Measurements from ENCODE around the gene ARHGEF37. TPM values are rescaled to one million over a fixed set of nuclear protein-coding genes. Genes with fewer than 3 reads are reported as not detected.

Gene ARHGEF37
- total and polyA plus RNA-seq, 9 of the 15 experiments (the other 6 are each of a cell fraction or from before 2014, with no cell fraction given), result 0.01 to 0.27 (median 0.05) TPM

- TF ChIP-seq NCOA4 (IDR thresholded peaks at IDR 0.05; ENCODE audit: partially characterized antibody), result no peak
- 0 out of 3 replicates have a peak, but pooled peaks of 1 of the 2 experiments have one; percentile 4 for TF ChIP-seq CBX3 (IDR thresholded peaks at IDR 0.05; ENCODE audit: borderline replicate concordance in 1 of 2, low read length in 2 of 2)
- TF ChIP-seq FOSL1 (tag; conservative IDR thresholded peaks at IDR 0.05), result peak; percentile 31; the same call in 1 of the 2 replicates
- no peak for TF ChIP-seq POLR3A (IDR thresholded peaks at IDR 0.05; ENCODE audit: borderline replicate concordance, extremely low read depth, insufficient read depth, insufficient read length)
- TF ChIP-seq ATF3 (IDR thresholded peaks at IDR 0.05), result 0 out of 2 replicates have a peak, but pooled peaks have one; percentile 14
- no peak for TF ChIP-seq ATF3 (CRISPR knock-in tag; conservative IDR thresholded peaks at IDR 0.05)
- TF ChIP-seq COPS2 (conservative IDR thresholded peaks at IDR 0.05), result no peak
- no peak for TF ChIP-seq ZNF589 (CRISPR knock-in tag; IDR thresholded peaks at IDR 0.05; ENCODE audit: low read depth)
- no peak for TF ChIP-seq MCM7 (IDR thresholded peaks at IDR 0.05)
- TF ChIP-seq DACH1 (IDR thresholded peaks at IDR 0.05; ENCODE audit: partially characterized antibody), result peak; percentile 34
- TF ChIP-seq, protein P1, sequence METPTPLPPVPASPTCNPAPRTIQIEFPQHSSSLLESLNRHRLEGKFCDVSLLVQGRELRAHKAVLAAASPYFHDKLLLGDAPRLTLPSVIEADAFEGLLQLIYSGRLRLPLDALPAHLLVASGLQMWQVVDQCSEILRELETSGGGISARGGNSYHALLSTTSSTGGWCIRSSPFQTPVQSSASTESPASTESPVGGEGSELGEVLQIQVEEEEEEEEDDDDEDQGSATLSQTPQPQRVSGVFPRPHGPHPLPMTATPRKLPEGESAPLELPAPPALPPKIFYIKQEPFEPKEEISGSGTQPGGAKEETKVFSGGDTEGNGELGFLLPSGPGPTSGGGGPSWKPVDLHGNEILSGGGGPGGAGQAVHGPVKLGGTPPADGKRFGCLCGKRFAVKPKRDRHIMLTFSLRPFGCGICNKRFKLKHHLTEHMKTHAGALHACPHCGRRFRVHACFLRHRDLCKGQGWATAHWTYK (CRISPR knock-in tag; IDR thresholded peaks at IDR 0.05), result no peak
- no peak for TF ChIP-seq ATF1 (CRISPR knock-in tag; IDR thresholded peaks at IDR 0.05)
- TF ChIP-seq ATF1 (tag; IDR thresholded peaks at IDR 0.05), result no peak
- TF ChIP-seq NCOR1 (IDR thresholded peaks at IDR 0.05), result peak; percentile 82
- no peak for TF ChIP-seq CREB3L1 (IDR thresholded peaks at IDR 0.05; ENCODE audit: borderline replicate concordance, low read depth)
- TF ChIP-seq KLF16 (IDR thresholded peaks at IDR 0.05), result peak; percentile 48; the same call in 1 of the 2 replicates
- TF ChIP-seq SMAD4 (CRISPR knock-in tag; conservative IDR thresholded peaks at IDR 0.05), result peak; percentile 52; the same call in 1 of the 2 replicates
- no peak for TF ChIP-seq ZC3H4 (CRISPR knock-in tag; IDR thresholded peaks at IDR 0.05; ENCODE audit: borderline replicate concordance)
- peak; percentile 74 for TF ChIP-seq POLR2AphosphoS5 (IDR thresholded peaks at IDR 0.05; ENCODE audit: control insufficient read depth, insufficient read depth, low read depth, low read length)
- TF ChIP-seq ZNF408 (CRISPR knock-in tag; IDR thresholded peaks at IDR 0.05; ENCODE audit: low read depth), result no peak
- TF ChIP-seq XRCC4 (IDR thresholded peaks at IDR 0.05; ENCODE audit: extremely low read depth, insufficient read depth, insufficient read length), result no peak
- peak; percentile 73 for TF ChIP-seq TEAD4 (IDR thresholded peaks at IDR 0.05; ENCODE audit: low read length)
- no peak for TF ChIP-seq TEAD4 (CRISPR knock-in tag; IDR thresholded peaks at IDR 0.05; ENCODE audit: borderline replicate concordance)
- TF ChIP-seq ZNF24 (IDR thresholded peaks at IDR 0.05), result no peak
- TF ChIP-seq SPI1 (IDR thresholded peaks at IDR 0.05; ENCODE audit: borderline replicate concordance, low read depth, low read length), result peak; percentile 15; the same call in 1 of the 2 replicates
- TF ChIP-seq ZNF444 (CRISPR knock-in tag; IDR thresholded peaks at IDR 0.05), result no peak
- TF ChIP-seq ZNF551 (CRISPR knock-in tag; IDR thresholded peaks at IDR 0.05), result no peak
- TF ChIP-seq CHD2 (IDR thresholded peaks at IDR 0.05; ENCODE audit: low read depth, low read length), result no peak
Observed at GRCh38 chr5:149605998-149606724, 24.9 kb downstream of the ARHGEF37 start (continued).

All from K562 (cell line).